BJ (cell line): ENCODE measurements around the gene HK3. TPM values are rescaled to one million over a fixed set of nuclear protein-coding genes. Genes with fewer than 3 reads are reported as not detected.

ENCODE experiments used
- CTCF ChIA-PET: fragments of 350-600 bp; formaldehyde crosslinking; extraction: SDS; loops from one replicate; lab custom pipeline; 2021; ENCODE audit warnings: antibody characterized with exemption, inconsistent platforms; lab: Yijun Ruan, JAX
- POLR2A ChIA-PET: fragments of 300-600 bp; sonication (Branson Sonifier 250); formaldehyde crosslinking; extraction: SDS; loops from one replicate; lab custom pipeline; 2021; ENCODE audit warnings: antibody characterized with exemption; lab: Charles Lee
- DNase-seq: peaks from one replicate; pipeline ENCODE4 v3.0.0-alpha.2; 2011; ENCODE audit warnings: low read depth
- H3K27me3 ChIP-seq: 2 replicates; pipeline ENCODE4 v1.6.0; 2011; ENCODE audit warnings: low read length; ENCODE audit not compliant: control insufficient read depth, insufficient read depth
- H3K36me3 ChIP-seq: 2 replicates; pipeline ENCODE4 v1.5.1; 2011; ENCODE audit warnings: low read length; ENCODE audit not compliant: control insufficient read depth, insufficient read depth
- H3K4me3 ChIP-seq: 2 replicates; pipeline ENCODE4 v1.5.1; 2011; ENCODE audit warnings: low read depth, mild to moderate bottlenecking, control low read depth, low read length
- CTCF ChIP-seq: IDR thresholded peaks from 2 replicates; pipeline ENCODE4 v1.5.1; 2011; ENCODE audit warnings: low read depth, mild to moderate bottlenecking, control low read depth, inconsistent platforms, low read length, moderate library complexity; ENCODE audit not compliant: insufficient read depth
- polyA plus RNA-seq: library from polyadenylated mRNA; depleted of rRNA; stranded (reverse); fragments of >200 nt; gene quantifications from 2 replicates; pipeline ENCODE4 v1.2.3, GENCODE V29; 2011

The HK3 gene
- polyA plus RNA-seq, 1 experiment: not detected

- Histone ChIP-seq H3K36me3 (no peaks in the 10 kb centered on the region), H3K4me3 (no peak overlapping the region), H3K27me3 (peaks cover 7% of the 10 kb centered on the region)
- ChIA-PET POLR2A (no interaction called here), CTCF (interaction anchor here (1.2 kb wide), 1 partner anchor 16 kb away, joined by 3 read pairs; no protein-coding TSS in a partner anchor)
- TF ChIP-seq CTCF: no peak
- no peak for DNase-seq
Observed at GRCh38 chr5:176851380-176851779, 47.8 kb downstream of the HK3 start.

- Histone ChIP-seq H3K27me3 (peaks cover 11% of the 10 kb centered on the region), H3K4me3 (no peak overlapping the region), H3K36me3 (no peaks in the 10 kb centered on the region)
- no peak for TF ChIP-seq CTCF
- no peak for DNase-seq
- ChIA-PET POLR2A (no interaction called here), CTCF (no interaction called here)
Observed at GRCh38 chr5:176850371-176851245, 48.5 kb downstream of the HK3 start.

- CTCF ChIA-PET: no interaction called here
- Histone ChIP-seq H3K36me3 (no peaks in the 10 kb centered on the region), H3K4me3 (no peak overlapping the region), H3K27me3 (peaks cover 11% of the 10 kb centered on the region)
- no peak for TF ChIP-seq CTCF
- DNase-seq: no peak
- POLR2A ChIA-PET: no interaction called here
Observed at GRCh38 chr5:176849611-176850227, 49.4 kb downstream of the HK3 start.

GRCh38 chr5:176848651-176849050, 50.5 kb downstream of the HK3 start:
- H3K27me3 ChIP-seq: peaks cover 11% of the 10 kb centered on the region
- POLR2A ChIA-PET: no interaction called here
- TF ChIP-seq CTCF: no peak
- no peak for DNase-seq
- no peak overlapping the region for H3K4me3 ChIP-seq
- CTCF ChIA-PET: no interaction called here
- H3K36me3 ChIP-seq: no peaks in the 10 kb centered on the region

- DNase-seq: no peak
- ChIA-PET POLR2A (no interaction called here), CTCF (no interaction called here)
- H3K36me3 ChIP-seq: no peaks in the 10 kb centered on the region
- peaks cover 7% of the 10 kb centered on the region for H3K27me3 ChIP-seq
- no peak overlapping the region for H3K4me3 ChIP-seq
- no peak for TF ChIP-seq CTCF
Observed at GRCh38 chr5:176847726-176848290, 51.3 kb downstream of the HK3 start.
